HG02642 (cell line): Measurements from ENCODE around the gene LMOD2.

ENCODE experiments used
- ATAC-seq: cut with Tn5 transposase; IDR thresholded peaks from one replicate; pipeline ENCODE4 v1.9.1; 2021; ENCODE audit warnings: mild to moderate bottlenecking; ENCODE audit not compliant: unreplicated experiment, poor library complexity

LMOD2 gene

DNA sequence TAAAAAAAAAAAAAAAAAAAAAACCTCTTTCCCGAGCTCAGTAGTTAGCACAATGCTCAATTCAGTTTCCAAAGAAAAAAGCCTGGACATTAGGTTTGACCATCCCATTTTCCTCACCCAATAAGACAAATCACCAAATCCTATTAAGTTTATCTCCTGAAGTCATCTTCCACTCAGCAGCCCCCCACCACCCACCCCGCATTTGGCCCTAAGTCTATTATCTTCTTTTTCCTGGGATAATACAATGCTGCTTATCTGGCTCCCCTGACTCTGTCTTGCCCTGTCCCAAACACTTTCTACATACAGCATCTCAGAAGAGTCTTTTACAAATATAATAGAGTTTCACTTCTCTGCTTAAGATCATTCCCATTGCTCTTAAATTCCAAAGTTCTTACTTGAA is 17.8 kb upstream of the LMOD2 start:
- no peak for ATAC-seq

DNA sequence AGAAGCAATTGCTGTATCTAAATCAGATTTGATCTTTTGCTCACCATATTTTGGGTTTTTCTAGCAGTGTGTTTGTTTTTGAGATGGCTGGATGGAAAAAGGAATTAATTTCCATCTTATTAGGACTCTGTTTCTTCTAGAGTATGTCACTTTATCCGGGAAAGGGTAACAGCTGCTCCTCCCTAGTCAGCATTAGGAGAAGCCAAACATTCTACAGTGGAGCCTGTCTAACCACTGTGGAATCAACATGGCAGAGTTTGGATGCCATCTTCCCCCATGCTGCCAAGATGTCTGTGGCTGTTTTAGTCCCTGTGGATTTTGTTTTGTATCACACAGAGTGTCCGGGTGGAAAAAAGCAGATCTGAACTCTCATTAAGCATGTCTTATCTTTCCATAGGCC is 16.0 kb upstream of the LMOD2 start:
- ATAC-seq = no peak

DNA sequence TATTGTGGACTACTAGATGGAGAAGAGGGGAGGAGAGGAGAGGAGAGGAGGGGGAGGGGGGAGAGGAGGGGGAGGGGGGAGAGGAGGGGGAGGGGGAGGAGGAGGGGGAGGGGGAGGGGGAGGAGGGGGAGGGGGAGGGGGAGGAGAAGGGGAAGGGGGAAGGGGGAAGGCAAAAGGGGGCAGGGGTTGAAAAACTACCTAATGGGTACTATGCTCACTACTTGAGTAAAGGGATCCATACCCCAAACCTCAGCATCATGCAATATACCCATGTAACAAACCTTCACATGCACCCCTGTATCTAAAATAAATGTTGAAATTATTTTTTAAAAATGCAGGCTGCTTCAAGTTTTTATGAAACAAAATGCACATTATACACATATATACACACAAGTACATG is 15.1 kb upstream of the LMOD2 start:
- no peak for ATAC-seq

DNA sequence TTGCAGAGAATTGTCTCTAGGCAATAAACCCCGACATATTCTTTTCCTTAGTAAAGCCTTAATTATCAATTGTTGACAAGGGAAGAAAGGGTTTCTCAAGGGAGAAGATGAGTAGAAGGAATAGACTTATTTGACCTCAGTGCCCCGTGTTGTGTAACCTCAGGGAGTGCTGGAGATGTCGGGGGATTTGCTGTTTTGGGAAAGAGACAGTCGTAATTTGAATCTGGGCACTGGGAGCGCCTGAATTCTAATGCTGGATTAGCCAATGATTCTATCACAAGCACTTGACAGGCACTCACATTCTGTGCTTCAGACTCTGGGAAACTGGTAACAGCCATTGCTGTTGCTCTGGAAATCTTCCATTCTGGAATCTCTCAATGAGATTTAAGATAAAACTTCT is 13.8 kb upstream of the LMOD2 start:
- ATAC-seq = no peak

DNA sequence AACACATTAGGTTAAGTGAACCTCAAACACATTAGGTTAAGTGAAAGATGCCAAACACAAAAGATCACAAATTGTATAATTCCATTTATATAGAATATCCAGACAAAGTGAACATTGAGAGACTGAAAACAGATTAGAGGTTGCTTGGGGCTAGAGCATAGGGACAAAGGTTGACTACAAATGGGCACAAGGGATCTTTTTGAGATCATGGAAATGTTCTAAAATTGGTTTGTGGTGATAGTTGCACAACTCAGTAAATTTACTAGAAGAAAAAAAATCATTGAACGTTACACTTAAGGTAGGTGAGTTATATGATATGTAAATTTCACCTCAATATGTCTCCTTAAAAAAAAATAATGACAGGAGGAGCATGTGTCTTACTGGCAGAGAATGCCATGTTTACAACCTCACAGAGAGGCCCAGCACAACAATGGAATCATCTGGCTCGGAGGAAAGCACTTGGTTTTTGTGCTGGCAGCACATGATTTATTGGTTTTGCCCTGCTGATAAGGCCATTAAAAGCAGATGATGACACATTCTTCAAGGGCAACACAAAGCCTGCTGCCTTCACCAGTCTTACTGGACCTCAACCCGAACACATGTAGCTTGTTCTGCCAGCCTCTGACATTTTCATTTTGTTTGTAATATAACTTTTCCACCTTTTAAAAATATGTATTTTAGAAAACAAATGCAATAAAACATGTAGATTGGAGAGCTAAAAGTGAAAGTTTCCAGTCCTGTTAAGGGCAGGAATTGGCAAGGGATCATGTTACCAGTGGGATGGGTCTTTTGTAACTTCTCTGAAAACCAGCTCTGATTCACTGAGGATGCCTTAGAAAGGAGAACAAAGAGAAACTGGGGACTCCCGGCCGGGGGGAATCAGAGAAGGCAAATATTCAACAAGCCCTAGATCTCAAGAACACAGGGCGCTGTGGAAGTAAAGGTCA is 11.9 kb upstream of the LMOD2 start:
- ATAC-seq = no peak

DNA sequence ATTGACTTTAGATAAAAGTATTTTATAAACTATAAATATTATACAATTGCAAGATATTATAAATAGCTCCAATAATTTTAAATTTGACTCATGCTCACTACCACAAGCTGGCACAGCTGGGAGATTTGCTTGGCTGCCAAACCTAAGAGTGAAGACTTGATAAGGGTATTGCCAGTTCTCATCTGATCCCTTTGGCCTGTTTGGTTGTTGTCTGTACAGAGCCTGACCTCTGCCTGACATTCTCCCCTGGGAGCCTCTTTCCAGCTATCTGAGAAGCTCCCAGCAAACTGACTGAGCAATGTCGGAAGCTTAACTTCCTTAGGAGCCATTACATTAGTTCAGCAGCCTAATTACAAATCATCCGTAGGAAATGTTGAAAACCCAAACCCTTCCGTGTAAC is 10.2 kb upstream of the LMOD2 start:
- no peak for ATAC-seq

DNA sequence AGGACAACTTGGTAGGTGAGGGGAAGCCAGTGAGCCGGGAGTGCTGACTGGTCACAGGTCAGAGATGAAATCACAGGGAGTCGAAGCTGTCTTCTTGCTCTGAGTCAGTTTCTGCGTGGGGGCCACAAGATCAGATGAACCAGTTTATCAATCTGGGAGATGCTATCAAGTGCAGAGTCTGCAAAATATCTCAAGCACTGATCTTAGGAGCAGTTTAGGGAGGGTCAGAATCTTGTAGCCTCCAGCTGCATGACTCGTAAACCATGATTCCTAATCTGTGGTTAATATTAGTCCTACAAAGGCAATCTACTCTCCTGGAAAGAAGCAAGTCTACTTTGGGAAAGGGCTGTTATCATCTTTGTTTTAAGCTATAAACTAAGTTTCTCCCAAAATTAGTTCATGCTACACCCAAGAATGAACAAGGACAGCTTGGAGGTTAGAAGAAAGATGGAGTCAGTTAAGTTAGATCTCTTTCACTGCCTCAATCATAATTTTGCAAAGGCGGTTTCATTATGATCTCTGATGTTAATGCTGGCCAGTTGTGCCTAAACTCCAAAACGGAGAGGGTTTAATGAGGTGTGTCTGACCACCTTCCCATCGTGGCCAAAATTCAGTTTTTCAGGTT is 8.4 kb upstream of the LMOD2 start:
- ATAC-seq = no peak

DNA sequence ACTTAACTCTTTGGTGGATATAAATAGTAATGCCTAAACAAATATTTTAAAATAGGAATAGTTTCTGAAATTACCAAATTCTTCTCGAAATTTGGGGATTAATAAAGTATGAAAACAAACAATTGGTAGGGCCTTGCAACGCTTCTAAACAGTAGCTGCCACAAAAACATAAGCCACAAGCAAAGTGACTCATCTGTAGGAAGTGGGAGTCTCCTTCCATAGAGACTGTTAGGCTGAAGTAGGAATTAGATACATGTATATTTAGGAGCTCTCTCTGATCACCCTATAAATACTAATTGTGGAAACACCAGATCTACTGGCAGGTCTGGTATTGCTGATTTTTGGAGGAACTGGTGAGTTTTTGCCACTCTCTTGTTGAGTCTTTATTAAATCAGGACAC is 5.7 kb upstream of the LMOD2 start:
- no peak for ATAC-seq

DNA sequence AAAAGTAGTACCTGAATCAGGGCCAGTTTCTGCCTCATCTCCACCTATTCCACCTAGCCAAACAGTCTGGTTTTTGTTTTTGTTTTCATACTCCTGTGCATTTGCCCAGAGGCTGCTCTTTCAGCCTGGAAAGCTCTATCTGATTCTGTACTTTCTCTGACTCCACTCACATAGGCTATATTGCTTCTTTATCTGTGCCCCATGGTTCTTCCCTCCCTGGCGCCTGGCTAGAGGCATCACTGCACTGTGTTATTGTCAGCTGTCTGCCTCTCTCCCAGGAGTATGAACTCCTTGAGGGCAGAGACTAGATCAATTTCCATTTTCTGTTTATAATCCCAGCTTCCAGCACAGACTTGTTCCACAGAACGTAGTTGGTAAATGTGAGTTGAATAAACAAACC is 5.1 kb upstream of the LMOD2 start:
- ATAC-seq = no peak

DNA sequence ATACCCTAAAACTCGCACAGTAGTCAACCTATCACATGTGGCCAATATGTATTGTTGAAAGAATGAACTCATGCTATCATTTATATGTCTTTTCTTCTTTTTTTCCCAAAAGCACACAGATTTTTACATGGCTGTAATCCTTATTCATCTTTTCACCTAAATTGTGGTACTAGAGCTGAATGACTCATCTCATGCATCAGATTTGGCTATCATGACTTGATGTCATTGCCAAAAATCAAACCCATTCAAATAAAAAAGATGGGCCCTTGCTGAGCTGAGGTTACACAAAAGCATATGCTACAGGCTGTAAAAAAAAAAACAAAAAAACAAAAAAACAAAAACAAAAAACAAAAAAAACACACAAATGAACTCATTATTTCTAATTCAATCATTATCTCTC is 3.3 kb upstream of the LMOD2 start:
- ATAC-seq = no peak

DNA sequence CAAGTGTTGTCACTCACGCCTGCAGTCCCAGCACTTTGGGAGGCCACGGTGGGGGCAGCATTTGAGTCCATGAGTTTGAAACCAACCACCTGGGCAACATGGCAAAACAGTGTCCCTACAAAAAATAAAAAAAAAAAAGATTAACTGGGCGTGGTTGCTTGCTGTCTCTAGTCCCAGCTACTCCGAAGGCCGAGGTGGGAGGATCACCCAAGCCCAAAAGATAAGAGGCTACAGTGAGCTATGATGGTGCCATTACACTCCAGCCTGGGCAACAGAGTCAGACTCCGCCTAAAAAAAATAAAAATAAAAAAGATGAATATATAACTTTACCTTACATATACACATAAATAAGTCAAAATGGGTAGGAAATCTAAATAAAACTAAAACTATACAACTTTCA is 2.5 kb upstream of the LMOD2 start:
- no peak for ATAC-seq

DNA sequence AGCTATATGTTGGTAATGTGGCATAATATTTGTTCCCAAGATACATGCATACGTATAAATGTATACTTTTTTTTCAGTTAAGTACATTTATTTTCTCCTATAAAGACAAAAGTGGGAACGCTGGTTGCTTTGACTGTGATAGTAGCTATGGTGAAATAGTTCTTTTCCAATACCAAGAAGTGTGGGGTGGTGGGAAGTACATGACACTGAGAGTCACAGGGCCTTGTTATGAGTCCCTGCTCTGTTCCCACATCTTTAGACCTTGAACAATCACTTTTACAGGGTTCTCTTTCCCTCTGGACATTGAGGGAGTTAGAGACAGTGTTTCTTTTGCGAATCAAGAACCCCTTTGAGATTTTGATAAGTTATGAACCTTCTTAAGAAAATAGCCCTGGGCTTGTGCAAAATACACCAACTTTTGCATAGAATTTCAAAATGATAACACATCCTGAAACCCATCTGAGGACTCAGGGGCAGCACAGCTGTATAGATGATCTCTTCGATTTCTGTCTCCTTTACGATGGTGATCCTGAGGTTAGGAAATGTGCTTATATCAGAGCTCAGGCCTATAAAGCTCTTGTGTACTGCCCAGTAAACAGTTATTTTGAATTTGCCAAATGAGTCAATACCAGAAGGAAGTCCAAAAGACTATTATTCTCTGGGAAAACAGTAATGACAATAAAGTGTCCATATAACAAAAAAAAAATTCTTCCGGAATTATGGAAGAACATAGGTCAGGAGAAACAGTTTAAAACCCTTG is 1.1 kb downstream of the LMOD2 start:
- ATAC-seq = no peak

DNA sequence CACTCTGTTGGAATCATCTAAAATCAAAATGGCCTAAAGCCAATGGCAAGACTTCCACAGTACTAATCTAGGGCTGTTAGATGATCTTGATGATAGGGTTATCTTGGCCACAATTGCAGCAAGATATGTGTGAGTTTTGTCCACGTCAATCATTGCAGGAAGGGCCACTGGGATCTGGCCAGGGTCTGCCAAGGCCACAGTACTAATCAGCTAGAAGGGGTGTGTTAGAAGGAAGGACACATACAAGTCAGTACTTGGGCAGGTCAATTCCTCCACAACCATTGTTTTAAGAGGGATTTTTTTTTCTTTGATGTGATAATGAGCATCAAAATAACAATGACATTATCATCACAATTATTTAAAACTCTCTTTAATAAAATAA is 1.6 kb downstream of the LMOD2 start:
- no peak for ATAC-seq

DNA sequence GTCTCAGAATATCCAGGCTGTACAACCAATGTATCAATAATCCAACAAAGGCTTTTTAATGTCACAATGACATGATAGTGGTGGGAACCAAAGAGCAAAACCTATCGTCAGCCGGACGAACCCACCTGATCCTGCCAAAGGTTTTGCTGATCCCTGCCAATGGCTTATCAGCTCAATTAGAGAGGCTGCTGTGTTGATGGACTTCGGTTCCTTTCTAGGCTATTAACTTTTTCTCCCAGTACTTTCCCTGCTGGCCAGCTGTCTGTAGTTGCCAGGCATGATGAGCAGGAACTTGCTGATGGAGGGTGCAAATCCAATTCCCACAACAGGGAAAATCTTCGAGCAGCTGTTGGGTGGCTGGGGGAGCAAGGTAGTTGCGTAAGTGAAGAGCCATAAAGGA is 2.4 kb downstream of the LMOD2 start:
- ATAC-seq = no peak

DNA sequence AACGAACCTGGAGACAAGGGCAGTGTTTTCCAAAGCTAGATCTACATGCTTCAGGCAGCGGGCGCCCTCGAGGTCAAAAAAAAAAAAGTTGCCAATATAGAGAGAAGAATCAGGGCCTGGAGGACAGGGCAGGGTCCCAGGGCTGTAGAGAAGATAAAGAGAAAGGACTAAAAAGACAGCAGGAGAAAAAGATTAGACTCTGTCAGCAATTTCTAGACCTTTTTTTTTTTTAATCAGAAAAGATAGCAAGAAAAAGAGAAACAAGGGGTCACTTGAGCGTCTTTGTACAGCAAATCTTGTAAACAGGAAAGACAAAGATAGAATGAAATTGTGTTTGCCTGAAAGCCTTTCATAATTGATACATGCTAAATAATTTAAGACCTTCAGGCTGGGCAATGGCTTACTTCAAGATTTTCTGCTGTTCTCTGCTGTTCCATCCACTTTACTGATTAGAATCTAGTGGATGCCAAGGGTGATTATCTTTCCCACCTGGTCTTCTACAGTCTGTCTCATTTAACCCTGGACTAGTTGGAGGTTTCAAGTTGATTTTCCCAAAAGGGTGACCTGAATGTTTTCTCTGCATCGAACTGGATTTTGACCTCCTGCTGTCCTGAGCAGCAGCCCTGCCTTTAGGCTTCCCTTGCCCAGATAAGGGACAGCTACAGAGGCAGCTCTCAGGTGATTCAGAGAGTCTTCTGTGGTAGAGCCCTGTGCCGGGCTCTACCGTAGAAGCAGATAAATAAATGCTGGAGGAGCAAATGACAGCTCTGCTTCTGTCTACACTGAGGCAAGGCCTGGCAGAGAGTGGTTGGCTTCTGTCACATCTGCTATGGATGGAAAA is 5.1 kb downstream of the LMOD2 start:
- no peak for ATAC-seq

DNA sequence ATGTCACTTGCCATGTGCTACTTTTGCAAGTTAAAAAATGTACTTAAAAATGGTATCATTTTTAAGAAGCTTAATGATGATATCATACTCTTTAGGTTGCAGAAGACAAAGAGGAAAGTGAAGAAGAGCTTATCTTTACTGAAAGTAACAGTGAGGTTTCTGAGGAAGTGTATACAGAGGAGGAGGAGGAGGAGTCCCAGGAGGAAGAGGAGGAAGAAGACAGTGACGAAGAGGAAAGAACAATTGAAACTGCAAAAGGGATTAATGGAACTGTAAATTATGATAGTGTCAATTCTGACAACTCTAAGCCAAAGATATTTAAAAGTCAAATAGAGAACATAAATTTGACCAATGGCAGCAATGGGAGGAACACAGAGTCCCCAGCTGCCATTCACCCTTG is 6.1 kb downstream of the LMOD2 start:
- ATAC-seq = no peak

DNA sequence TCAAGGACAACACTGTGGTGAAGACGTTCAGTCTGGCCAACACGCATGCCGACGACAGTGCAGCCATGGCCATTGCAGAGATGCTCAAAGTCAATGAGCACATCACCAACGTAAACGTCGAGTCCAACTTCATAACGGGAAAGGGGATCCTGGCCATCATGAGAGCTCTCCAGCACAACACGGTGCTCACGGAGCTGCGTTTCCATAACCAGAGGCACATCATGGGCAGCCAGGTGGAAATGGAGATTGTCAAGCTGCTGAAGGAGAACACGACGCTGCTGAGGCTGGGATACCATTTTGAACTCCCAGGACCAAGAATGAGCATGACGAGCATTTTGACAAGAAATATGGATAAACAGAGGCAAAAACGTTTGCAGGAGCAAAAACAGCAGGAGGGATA is 6.6 kb downstream of the LMOD2 start:
- ATAC-seq = no peak

DNA sequence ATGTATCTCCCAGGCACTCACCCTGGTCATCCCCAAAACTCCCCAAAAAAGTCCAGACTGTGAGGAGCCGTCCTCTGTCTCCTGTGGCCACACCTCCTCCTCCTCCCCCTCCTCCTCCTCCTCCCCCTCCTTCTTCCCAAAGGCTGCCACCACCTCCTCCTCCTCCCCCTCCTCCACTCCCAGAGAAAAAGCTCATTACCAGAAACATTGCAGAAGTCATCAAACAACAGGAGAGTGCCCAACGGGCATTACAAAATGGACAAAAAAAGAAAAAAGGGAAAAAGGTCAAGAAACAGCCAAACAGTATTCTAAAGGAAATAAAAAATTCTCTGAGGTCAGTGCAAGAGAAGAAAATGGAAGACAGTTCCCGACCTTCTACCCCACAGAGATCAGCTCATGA is 7.1 kb downstream of the LMOD2 start:
- no peak for ATAC-seq

DNA sequence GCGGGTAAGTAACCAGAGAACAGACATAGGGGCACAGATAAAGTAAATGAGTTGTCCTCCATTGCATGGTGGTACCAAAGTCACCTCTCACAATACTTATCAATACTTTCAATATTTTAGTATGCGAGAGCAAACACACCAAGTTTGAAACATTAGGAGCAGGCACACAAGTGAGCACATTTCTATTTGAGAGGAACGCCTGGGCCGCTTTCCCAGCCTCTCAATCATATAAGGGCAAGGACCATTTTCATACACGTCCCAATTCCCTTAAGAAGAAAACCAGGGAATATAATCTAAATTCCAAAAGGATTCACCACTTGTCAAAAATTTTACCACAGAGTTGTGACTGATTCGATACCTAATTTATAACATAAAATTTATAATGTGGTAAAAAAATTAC is 7.5 kb downstream of the LMOD2 start:
- ATAC-seq = no peak

DNA sequence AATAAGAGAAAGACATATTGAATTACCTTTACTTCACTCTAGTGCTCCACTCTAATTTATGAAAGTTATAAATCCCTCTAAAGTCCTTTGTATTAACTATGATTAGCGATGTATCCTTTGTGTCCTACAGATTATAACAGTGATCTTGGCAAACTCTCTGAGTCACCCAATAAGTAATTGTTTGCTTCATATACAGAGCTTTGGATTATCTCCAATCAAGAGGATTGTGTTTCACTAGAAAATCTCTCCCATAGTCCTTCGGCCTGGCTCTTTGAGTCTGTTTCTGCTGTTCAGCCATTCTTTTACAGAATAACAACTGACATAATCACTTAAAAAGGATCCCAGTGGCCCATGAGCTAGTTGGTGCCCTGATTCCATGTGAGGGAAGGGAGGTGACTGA is 9.5 kb downstream of the LMOD2 start:
- ATAC-seq = no peak
